22Rv1 (cell line): ENCODE data around the gene IMP3.

Experiments used
- ZFX ChIP-seq: fragments of 450-650 bp; IDR thresholded peaks from 2 replicates; pipeline ENCODE4 v1.6.1; 2017; ENCODE audit warnings: antibody characterized with exemption, borderline replicate concordance
- TF ChIP-seq, protein P1 (sequence below): fragments of 450-650 bp; IDR thresholded peaks from 2 replicates; pipeline ENCODE4 v1.5.1; 2017; ENCODE audit warnings: mild to moderate bottlenecking

DNA sequence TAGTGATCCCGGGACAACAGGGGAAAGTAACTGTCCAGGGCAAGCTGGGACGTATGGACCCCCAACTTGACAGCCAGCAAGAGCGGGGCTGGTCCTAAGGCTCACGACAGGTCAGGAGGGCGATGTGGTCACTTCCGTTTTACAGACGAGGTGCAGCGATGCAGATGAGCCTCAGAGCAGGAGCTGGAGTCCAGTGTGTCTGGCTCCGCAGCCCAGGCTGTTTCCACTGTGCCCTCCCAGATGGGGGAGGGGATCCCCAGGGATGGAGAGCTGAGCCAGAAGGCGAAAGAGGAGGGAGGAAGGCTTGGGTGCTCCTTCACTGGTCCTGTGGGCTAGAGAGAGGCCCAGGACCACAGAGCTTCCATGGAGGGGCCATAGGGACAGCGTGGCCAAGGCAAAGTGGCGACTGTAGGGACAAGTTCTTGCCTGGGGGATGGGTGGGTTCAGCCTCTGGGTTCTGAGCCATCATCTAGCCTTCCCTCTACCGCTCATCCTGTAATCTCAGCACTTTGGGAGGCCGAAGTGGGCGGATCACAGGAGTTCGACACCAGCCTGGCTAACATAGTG lies 13.4 kb upstream of the IMP3 start:
- TF ChIP-seq, protein P1, sequence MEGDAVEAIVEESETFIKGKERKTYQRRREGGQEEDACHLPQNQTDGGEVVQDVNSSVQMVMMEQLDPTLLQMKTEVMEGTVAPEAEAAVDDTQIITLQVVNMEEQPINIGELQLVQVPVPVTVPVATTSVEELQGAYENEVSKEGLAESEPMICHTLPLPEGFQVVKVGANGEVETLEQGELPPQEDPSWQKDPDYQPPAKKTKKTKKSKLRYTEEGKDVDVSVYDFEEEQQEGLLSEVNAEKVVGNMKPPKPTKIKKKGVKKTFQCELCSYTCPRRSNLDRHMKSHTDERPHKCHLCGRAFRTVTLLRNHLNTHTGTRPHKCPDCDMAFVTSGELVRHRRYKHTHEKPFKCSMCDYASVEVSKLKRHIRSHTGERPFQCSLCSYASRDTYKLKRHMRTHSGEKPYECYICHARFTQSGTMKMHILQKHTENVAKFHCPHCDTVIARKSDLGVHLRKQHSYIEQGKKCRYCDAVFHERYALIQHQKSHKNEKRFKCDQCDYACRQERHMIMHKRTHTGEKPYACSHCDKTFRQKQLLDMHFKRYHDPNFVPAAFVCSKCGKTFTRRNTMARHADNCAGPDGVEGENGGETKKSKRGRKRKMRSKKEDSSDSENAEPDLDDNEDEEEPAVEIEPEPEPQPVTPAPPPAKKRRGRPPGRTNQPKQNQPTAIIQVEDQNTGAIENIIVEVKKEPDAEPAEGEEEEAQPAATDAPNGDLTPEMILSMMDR, result no peak
- no peak for TF ChIP-seq ZFX
